ENCODE data around the gene RNU4-1.
"Not testable (repeated sequence)": the region's sequence is repeated elsewhere in the genome, so short reads cannot be mapped to it uniquely, and the experiment has no call there.

Gene RNU4-1

DNA sequence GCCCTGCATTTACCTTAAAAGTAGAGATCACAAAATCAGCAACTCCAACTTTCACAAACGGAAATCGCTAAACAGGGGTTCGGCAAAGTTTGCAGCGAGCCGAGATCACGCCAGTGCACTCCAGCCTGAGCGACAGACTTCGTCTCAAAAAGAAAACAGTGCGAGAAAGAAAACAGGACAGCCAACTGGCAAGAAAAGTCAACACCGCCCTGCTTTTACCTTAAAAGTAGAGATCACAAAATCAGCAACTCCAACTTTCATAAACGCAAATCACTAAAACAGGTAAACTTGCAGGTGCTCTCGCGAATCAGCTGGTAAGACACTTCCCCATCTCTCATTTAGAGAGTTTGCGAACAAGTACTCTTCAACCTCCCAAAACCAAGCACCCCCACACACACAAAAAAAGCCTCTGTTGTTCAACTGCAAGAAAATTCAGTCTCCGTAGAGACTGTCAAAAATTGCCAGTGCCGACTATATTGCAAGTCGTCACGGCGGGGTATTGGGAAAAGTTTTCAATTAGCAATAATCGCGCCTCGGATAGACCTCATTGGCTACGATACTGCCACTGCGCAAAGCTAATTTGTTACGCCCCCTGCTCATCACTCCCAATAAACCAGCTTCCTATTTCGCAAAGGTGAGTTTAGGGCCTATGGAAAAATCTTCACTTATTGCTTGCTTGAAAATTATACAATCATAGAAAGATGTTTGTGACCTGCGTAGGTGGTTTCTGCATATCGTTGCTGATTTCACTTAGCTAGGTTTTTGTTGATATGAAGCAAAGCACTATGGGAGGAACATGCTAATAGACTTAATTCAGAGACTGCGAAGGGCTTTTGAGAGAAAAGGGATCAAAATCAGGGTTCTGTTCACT lies at the start of gene RNU4-1:
Gene RNU4-1 (minus strand): TSS at position 577 of the 871 bp plus-strand sequence.
- peak; percentile 55 to 82 for DNase-seq (ENCODE audit: extremely low read depth in 1 of 2, low read depth in 1 of 2)

DNA sequence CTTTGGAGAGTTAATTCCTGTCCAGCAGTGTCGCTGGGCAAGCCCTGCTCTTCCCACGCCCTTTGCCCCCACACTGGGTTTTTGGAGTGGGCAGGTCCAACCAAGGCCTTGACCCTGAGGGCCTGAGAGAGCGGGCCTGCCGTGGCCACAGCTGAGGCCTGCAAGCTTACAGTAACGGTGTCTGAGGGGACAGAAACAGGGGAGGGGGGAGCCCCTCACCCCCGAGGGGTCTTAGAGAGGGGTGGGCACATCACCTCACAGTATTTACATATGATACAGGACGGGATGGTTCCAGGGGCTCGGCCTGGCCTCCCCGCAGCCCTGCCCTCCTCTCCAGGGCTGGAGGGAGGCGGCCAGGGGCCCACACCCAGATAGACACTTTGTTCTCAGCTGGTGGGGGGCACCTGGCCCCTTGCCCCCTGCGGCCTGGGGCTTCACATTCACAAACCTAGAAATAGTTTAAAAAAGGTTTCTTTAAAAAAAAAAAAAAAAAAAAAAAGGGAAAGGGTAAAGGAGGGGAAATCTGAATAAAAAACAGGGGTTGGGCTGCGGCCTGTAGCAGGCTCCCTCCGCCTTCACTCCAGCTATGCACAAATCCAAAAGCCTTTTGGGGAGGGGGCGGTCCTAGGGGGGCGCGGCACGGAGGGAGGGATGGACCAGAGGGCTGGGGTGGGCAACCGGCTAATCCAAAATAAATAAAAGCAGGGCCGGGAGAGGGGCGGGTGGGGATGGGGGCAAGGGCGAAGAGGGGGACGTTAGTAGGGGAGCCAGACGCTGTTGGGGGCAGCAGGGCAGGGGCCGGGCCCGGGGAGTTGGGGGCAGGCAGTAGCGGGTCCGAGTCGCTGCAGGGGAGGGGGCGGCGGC lies 49.4 kb upstream of the RNU4-1 start:
- no peak for DNase-seq (ENCODE audit: extremely low read depth in 1 of 2, low read depth in 1 of 2)

GRCh38 chr12:120339256-120339655 lies 46.2 kb upstream of the RNU4-1 start:
- DNase-seq (ENCODE audit: extremely low read depth in 1 of 2, low read depth in 1 of 2), result no peak

GRCh38 chr12:120337730-120338129 lies 44.7 kb upstream of the RNU4-1 start:
- DNase-seq (ENCODE audit: extremely low read depth in 1 of 2, low read depth in 1 of 2), result no peak

GRCh38 chr12:120336392-120336791 lies 43.4 kb upstream of the RNU4-1 start:
- DNase-seq (ENCODE audit: extremely low read depth in 1 of 2, low read depth in 1 of 2), result not testable (repeated sequence)

- peak in 1 of 2 donors; percentile 20 for DNase-seq (ENCODE audit: extremely low read depth in 1 of 2, low read depth in 1 of 2)
Measured at GRCh38 chr12:120335447-120335846, 42.4 kb upstream of the RNU4-1 start.

DNA sequence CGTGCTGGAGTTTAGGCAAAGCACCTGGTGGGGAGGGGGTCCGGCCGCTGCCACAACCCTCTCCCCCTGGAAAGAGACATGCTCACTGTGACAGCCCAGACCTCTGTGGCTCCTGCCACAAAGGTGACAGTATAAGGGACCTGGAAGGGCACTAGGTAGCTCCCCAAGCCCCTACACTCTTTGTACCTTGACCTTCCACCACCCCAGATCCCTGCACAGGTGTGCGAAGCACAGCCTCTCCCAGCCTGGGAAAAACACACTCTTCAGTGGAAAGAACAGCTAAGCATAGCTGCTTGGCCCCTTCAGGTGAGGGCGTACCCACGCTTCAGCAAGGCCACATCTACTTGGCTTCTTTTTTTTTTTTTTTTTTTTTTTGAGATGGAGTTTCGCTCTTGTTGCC lies 39.5 kb upstream of the RNU4-1 start:
- no peak for DNase-seq (ENCODE audit: extremely low read depth in 1 of 2, low read depth in 1 of 2)

DNA sequence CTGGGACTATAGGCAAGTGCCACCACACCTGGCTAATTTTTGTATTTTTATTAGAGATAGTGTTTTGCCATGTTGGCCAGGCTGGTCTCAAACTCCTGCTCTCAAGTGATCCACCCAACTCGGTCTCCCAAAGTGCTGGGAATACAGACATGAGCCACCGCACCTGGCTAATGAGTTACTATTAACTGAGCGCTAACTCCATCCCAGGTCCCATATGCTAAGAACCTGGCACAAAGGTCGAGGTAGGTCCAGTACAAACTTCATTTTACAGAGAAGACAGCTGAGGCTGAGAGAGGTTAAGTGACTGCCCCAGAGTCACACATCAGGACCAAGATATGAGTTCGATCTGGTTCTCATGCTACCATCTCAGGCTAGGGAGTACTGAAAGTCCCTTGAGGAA lies 39.0 kb upstream of the RNU4-1 start:
- DNase-seq (ENCODE audit: extremely low read depth in 1 of 2, low read depth in 1 of 2), result no peak

DNA sequence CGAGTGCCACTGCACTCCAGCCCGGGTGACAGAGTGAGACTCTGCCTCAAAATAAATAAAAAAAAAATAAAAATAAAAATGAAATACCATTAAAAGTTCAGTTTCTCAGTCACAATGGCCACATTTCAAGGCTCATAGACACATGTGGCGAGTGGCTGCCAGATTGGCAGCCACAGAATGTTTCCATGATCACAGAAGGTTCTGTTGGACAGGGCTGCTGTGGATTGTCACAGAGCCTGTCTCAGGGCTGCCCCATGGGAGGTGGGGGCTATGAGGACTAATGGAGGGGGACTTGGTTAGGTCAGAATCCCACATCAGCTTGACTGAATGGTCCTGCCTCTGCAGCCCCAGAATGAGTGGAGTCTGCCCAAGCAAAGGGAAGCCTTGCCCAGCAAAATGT lies 38.4 kb upstream of the RNU4-1 start:
- DNase-seq (ENCODE audit: extremely low read depth in 1 of 2, low read depth in 1 of 2), result no peak

GRCh38 chr12:120328228-120328627 lies 35.2 kb upstream of the RNU4-1 start:
- DNase-seq (ENCODE audit: extremely low read depth in 1 of 2, low read depth in 1 of 2), result no peak

DNA sequence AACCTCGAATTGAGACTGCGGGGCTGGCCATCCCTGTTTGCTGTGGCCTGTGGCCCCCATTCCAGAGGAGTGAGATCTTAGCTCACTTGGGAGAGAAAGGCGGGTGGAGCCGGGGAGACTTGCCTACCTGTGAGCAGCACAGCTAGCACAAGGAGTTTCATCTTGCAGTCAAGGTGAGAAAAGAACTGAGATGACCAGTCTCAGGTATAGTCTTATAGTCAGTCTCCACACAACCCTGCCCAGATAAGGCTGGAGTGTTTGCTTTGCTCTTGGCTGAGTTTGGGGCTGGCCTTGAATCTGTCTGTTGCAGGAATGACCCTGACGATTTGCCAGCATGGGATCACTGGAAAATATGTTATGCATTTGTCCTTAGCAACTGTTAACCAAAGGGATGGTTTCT lies 34.6 kb upstream of the RNU4-1 start, which contains the start of gene PLA2G1B:
Gene PLA2G1B (minus strand): TSS at position 187 of the 400 bp plus-strand sequence. CDS start 26 bp downstream, at position 161.
- no peak for DNase-seq (ENCODE audit: extremely low read depth in 1 of 2, low read depth in 1 of 2)

GRCh38 chr12:120324841-120325417 lies 31.9 kb upstream of the RNU4-1 start:
- no peak for DNase-seq (ENCODE audit: extremely low read depth in 1 of 2, low read depth in 1 of 2)

GRCh38 chr12:120323772-120324171 lies 30.7 kb upstream of the RNU4-1 start:
- DNase-seq (ENCODE audit: extremely low read depth in 1 of 2, low read depth in 1 of 2), result no peak

GRCh38 chr12:120321382-120322202 lies 28.6 kb upstream of the RNU4-1 start:
- DNase-seq (ENCODE audit: extremely low read depth in 1 of 2, low read depth in 1 of 2), result no peak

DNA sequence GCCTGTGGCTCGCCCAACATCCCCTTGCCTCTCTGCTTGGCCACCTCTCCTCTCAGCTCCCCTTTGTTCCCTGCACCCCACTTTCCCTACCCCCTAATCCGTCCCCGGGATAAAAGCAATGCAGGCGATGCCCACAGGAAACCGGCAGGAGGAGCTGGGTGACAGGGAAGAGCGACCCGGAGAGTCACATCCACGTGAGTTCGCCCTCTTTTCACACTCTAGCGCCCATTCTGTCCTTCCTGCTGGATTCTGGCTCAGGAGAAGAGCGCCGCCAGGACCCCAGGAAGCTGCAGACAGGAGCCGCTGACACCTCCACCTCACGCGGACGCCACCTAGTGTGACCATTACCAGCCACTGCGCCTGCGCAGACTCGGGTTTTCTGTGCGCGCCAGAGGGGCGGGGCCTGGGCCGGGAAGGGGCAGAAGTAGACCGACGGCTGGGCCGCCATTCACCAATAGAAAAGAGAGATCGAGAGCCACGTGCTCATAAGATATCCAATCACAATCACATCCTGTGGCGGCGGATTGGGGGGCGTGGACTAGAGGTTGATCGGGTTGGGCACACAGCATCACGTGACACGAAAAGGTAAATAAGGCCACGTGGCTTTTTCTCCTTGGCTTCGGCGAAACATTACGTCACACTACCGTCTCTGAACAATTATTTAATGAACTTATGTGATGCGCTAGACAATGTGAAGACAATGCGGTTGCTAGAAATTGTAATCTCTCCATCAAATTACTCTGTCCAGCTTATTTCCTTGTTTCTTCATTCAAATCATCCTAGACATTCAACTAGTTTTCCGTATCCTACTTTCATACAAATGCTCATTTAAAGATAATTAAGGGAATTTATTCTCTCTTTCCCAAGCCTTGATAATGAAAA lies 24.4 kb upstream of the RNU4-1 start:
- peak; percentile 99 to 100 for DNase-seq (ENCODE audit: extremely low read depth in 1 of 2, low read depth in 1 of 2)

DNA sequence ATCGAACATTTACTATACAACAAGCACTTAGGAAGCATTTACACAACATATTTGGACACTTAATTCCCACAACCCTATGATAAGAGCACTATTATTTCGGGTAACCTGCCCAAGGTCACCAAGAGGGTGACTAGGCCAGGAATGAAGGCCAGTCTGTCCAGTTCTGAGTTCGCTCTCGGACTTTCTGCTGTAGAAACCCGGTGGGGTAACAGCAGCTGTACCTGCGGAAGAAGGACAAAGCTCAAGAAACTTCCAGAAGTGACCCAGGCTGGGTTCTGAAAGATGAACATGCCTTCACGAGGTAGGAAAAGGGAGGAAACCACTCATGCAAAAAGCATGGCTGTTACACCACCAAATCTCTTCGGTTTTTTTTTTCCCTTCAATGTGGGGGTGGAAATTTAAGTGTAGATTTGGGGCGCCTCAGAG lies 23.8 kb upstream of the RNU4-1 start:
- no peak for DNase-seq (ENCODE audit: extremely low read depth in 1 of 2, low read depth in 1 of 2)

DNA sequence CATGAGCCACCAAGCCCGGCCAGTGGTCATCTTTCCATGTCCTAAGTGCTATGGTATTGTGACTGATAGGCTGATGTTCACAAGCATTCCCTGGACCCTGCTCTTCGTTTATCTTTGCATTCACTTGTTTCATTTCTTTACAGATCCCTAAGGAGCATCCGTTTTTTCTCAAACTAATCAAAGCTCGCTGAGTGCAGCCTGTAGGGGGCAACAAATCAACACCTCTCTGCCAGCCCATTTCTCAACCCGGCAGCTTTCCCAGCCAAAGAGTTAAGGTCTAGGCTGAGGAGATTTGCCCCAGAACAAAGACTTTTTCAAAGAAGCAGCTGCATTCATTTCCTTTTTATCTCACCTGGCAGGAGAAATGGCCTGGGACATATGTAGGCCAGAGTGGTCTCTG lies 21.2 kb upstream of the RNU4-1 start:
- DNase-seq (ENCODE audit: extremely low read depth in 1 of 2, low read depth in 1 of 2), result no peak

DNA sequence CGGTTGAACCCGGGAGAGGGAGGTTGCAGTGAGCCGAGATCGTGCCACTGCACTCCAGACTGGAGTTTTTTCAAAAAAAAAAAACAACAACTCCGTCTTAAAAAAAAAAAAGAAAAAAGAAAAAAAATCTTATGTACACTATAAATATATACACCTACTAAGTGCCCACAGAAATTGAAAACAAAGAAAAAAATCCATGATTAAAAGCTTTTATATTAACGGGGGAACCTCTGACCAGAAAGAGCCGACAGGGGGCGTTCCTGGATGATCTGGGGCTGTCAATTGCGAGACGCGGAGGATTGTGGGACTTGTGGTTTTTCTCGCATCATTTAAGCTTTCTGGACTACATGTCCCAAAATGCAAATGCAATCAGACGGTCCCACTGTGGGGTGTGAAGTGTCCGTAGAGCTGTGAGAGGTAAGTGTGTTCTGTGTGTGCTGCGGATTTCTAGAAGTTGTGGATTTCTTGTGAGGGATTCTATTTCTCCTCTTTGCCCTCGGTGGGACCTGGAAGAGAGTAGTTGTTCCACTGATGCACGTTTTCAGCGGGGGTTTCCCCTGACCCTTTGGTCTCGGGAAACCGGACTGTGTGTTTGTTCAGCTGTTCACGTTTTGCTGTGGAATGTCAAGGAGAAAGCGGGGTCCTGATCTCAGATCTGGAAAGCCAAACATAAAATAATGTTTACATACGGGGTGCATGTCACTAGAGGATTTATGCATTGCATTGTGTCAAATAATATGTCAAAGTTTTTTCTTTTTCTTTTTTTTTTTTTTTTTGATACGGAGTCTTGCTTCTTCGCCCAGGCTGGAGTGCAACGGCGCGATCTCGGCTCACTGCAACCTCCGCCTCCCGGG lies 9.2 kb upstream of the RNU4-1 start, which contains the start of gene SIRT4:
Gene SIRT4 (plus strand): TSS at position 360 of the 854 bp plus-strand sequence. CDS start 1,241 bp downstream, outside the sequence.
- peak; percentile 65 to 83 for DNase-seq (ENCODE audit: extremely low read depth in 1 of 2, low read depth in 1 of 2)

- DNase-seq (ENCODE audit: extremely low read depth in 1 of 2, low read depth in 1 of 2), result no peak
Measured at GRCh38 chr12:120292411-120292660, 701 bp downstream of the RNU4-1 start.
